PFSK-1 (cell line): ENCODE data around the gene ZNF24.

ENCODE experiments used
- FOXP2 ChIP-seq: optimal IDR thresholded peaks from 2 replicates; pipeline ENCODE3; 2011; ENCODE audit warnings: borderline replicate concordance, control low read depth, inconsistent platforms; ENCODE audit not compliant: insufficient read depth; ENCODE audit errors: extremely low read length, extremely low read depth
- POLR2AphosphoS5 ChIP-seq: IDR thresholded peaks from 2 replicates; pipeline ENCODE4 v1.6.1; 2012; ENCODE audit warnings: low read depth, mild to moderate bottlenecking, control low read depth, low read length, moderate library complexity
- SIN3A ChIP-seq: IDR thresholded peaks from 2 replicates; pipeline ENCODE4 v1.6.1; 2012; ENCODE audit warnings: mild to moderate bottlenecking, low read length, moderate library complexity, borderline replicate concordance; ENCODE audit not compliant: insufficient read depth
- TAF1 ChIP-seq: IDR thresholded peaks from 2 replicates; pipeline ENCODE4 v1.6.1; 2012; ENCODE audit warnings: low read length, control low read depth, borderline replicate concordance; ENCODE audit not compliant: insufficient read depth
- TF ChIP-seq, protein P1 (sequence below), 2 experiments: IDR thresholded peaks; 2 replicates each; pipeline versions ENCODE4 v1.6.1 to v1.8.0; 2011 to 2012; ENCODE audit warnings: low read depth in 2 of 2, low read length in 2 of 2, control low read depth in 1 of 2, inconsistent platforms in 1 of 2, mild to moderate bottlenecking in 1 of 2, moderate library complexity in 1 of 2; ENCODE audit not compliant: insufficient read depth in 1 of 2

Gene ZNF24

DNA sequence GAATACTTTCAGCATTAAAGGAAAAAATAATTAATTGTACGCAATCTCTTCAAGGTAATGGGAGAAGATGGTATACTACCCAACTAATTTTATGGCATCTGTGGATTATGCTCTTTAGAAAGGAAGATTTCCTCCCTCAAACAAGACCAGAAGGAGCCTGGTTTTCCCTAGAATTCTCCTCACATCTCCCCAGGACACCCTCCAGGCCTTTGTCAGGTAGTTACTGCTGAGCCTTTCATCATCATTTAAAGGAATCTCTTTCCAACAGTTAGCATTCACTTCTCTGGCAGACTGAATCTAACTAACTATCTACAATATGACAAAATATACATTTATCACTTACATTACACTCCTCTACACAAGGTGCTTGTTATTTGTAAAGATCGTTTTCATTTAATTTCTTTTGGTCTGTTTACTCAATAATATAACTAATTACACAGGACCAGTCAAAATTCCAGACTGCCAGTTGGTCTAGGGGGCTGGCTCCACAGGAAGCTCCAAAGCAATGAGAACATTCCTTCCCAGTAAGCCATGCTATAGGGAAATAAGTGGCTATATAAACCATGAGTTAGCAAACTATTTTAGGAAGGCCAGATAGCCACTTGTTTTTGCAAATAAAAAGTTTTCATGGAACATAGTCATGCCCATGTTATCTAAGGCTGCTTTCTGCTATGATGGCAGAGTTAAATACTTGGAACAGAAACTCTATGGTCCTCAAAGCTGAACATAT lies 19.1 kb downstream of the ZNF24 start:
- TF ChIP-seq TAF1: no peak
- TF ChIP-seq FOXP2: no peak
- no peak for TF ChIP-seq SIN3A
- TF ChIP-seq, protein P1, sequence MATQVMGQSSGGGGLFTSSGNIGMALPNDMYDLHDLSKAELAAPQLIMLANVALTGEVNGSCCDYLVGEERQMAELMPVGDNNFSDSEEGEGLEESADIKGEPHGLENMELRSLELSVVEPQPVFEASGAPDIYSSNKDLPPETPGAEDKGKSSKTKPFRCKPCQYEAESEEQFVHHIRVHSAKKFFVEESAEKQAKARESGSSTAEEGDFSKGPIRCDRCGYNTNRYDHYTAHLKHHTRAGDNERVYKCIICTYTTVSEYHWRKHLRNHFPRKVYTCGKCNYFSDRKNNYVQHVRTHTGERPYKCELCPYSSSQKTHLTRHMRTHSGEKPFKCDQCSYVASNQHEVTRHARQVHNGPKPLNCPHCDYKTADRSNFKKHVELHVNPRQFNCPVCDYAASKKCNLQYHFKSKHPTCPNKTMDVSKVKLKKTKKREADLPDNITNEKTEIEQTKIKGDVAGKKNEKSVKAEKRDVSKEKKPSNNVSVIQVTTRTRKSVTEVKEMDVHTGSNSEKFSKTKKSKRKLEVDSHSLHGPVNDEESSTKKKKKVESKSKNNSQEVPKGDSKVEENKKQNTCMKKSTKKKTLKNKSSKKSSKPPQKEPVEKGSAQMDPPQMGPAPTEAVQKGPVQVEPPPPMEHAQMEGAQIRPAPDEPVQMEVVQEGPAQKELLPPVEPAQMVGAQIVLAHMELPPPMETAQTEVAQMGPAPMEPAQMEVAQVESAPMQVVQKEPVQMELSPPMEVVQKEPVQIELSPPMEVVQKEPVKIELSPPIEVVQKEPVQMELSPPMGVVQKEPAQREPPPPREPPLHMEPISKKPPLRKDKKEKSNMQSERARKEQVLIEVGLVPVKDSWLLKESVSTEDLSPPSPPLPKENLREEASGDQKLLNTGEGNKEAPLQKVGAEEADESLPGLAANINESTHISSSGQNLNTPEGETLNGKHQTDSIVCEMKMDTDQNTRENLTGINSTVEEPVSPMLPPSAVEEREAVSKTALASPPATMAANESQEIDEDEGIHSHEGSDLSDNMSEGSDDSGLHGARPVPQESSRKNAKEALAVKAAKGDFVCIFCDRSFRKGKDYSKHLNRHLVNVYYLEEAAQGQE (IDR thresholded peaks at IDR 0.05; ENCODE audit: insufficient read depth in 1 of 2, low read depth in 2 of 2, low read length in 2 of 2): no peak
- no peak for TF ChIP-seq POLR2AphosphoS5

DNA sequence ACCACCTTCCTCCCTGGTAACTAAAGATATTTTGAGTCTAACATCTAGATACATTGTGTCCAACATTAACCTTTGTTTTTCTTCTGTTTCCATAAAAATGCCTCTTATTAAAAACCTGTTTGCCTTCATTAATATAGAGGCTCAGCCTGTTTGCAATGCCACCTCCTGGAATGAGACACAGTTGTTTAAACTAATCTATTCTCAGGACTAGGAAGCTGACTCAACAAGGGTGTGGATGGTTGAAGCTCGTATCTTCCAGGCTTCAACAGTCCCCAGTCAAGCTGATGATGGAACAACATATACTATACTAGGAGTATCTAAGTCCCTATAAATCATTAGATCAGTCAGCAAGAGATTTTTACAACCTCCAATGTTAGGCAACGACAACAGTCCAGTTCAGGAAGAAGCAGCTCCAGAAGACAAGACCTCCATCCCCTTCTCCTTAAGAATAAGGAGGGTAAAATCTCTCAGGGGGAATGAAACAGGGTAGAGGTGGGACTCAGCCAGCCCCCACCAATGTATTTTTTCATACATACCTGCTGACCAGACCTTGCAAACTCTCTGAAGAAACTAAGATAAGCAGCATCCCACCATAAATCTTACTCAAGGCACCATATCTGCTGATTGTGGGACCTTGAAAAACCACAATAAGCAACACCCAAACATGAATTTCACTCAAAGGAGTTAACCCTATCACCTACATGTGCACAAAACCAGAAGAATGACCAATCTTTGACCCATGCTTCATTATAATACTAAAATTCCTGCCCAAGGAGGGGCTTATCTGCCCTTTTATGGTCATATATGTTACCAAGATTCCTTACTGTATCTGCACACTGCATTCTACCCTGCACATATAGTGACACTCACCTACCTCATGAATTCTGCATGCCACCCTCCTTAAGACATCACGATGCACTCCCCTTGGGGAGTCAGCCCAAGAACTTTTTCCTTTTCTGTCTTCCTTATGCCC lies 21.4 kb downstream of the ZNF24 start:
- TF ChIP-seq TAF1: no peak
- TF ChIP-seq POLR2AphosphoS5: no peak
- TF ChIP-seq SIN3A: no peak
- TF ChIP-seq, protein P1 (IDR thresholded peaks at IDR 0.05; ENCODE audit: insufficient read depth in 1 of 2, low read depth in 2 of 2, low read length in 2 of 2): no peak
- TF ChIP-seq FOXP2: no peak

DNA sequence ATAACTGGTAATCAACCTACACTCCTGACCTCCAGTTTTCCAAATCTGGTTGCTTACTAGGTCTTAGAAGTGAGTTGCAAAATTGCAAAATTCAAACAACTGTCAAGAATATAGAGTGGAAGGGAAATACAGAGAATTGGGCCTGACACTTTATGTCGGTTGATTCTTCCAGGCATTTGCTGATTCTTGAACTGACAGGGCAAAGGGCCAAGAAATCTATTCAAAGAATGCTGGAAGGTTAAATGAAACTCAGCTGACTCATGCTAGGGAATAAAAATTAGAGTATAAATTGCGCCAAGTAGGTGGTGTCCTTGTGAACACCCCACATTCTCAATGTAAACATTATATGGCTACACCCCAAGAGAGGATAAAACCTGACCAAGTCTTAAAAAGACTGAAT lies 32.7 kb downstream of the ZNF24 start:
- TF ChIP-seq POLR2AphosphoS5 (no peak), SIN3A (no peak), TAF1 (no peak), FOXP2 (no peak)
- TF ChIP-seq, protein P1 (IDR thresholded peaks at IDR 0.05; ENCODE audit: insufficient read depth in 1 of 2, low read depth in 2 of 2, low read length in 2 of 2): no peak

DNA sequence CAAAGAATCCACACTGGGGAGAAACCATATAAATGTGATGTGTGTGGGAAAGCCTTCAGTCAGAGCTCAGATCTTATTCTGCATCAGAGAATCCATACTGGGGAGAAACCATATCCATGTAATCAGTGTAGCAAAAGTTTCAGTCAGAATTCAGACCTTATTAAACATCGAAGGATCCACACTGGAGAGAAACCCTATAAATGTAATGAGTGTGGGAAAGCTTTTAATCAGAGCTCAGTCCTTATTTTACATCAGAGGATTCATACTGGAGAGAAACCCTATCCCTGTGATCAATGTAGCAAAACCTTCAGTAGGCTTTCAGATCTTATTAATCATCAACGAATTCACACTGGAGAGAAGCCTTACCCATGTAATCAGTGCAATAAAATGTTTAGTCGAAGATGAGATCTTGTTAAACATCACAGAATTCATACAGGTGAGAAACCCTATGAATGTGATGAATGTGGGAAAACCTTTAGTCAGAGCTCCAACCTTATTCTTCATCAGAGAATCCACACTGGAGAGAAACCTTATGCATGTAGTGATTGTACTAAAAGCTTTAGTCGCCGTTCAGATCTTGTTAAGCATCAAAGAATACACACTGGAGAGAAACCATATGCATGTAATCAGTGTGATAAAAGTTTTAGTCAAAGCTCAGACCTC lies 37.5 kb downstream of the ZNF24 start:
- no peak for TF ChIP-seq TAF1
- no peak for TF ChIP-seq SIN3A
- TF ChIP-seq, protein P1 (IDR thresholded peaks at IDR 0.05; ENCODE audit: insufficient read depth in 1 of 2, low read depth in 2 of 2, low read length in 2 of 2): no peak
- TF ChIP-seq POLR2AphosphoS5: no peak
